CD14-positive monocyte (primary cell): ENCODE measurements around the gene SLC7A5. TPM values are rescaled to one million over a fixed set of nuclear protein-coding genes. Genes with fewer than 3 reads are reported as not detected.
"Not testable (repeated sequence)": the region's sequence is repeated elsewhere in the genome, so short reads cannot be mapped to it uniquely, and the experiment has no call there.

Experiments
- DNase-seq, 3 donors: peaks; one replicate each; pipeline ENCODE4 v3.0.0-alpha.2; 2011 to 2022
- H2AFZ ChIP-seq: 2 replicates; pipeline ENCODE4 v1.6.0; 2012; ENCODE audit warnings: mild to moderate bottlenecking, low read depth, low read length, inconsistent platforms; ENCODE audit not compliant: insufficient read depth, poor library complexity, severe bottlenecking
- H3K27ac ChIP-seq, 2 donors: 1 replicate in 1 of 2; 2 replicates in 1 of 2; pipeline ENCODE4 v1.5.1; 2012 to 2013; ENCODE audit warnings: low read length in 2 of 2, control low read depth in 1 of 2, inconsistent platforms in 1 of 2, low read depth in 1 of 2, mild to moderate bottlenecking in 1 of 2
- H3K27me3 ChIP-seq, 2 donors: one replicate each; pipeline versions ENCODE4 v1.6.0 to v1.6.1; 2011 to 2013; ENCODE audit warnings: low read length in 2 of 2; ENCODE audit not compliant: control insufficient read depth in 2 of 2, insufficient read depth in 2 of 2
- H3K36me3 ChIP-seq, 2 donors: replicated peaks in 1 of 2; 1 replicate in 1 of 2; 2 replicates in 1 of 2; pipeline versions ENCODE4 v1.5.1 to v1.6.1; 2012 to 2013; ENCODE audit warnings: low read length in 2 of 2, control low read depth in 1 of 2, inconsistent platforms in 1 of 2, mild to moderate bottlenecking in 1 of 2; ENCODE audit not compliant: insufficient read depth in 2 of 2, control insufficient read depth in 1 of 2
- H3K4me1 ChIP-seq, 2 donors: 1 replicate in 1 of 2; 2 replicates in 1 of 2; pipeline versions ENCODE4 v1.5.1 to v1.6.1; 2012 to 2013; ENCODE audit warnings: low read length in 2 of 2, control low read depth in 1 of 2, inconsistent platforms in 1 of 2, mild to moderate bottlenecking in 1 of 2, moderate library complexity in 1 of 2; ENCODE audit not compliant: insufficient read depth in 2 of 2, control insufficient read depth in 1 of 2
- H3K4me2 ChIP-seq: replicated peaks from 2 replicates; pipeline ENCODE3; 2012; ENCODE audit warnings: low read length, moderate library complexity, mild to moderate bottlenecking; ENCODE audit not compliant: poor library complexity, severe bottlenecking; ENCODE audit errors: extremely low read depth
- H3K4me3 ChIP-seq, 3 experiments: fragments of 200-600 bp in 1 of 3; sonication (generic) in 1 of 3; replicated peaks in 1 of 3; 1 replicate in 2 of 3; 2 replicates in 1 of 3; pipeline ENCODE4 v1.5.1; 2011 to 2013; ENCODE audit warnings: low read length in 3 of 3, mild to moderate bottlenecking in 3 of 3, control low read depth in 2 of 3, low read depth in 2 of 3, inconsistent platforms in 1 of 3, moderate library complexity in 1 of 3
- H3K79me2 ChIP-seq: 2 replicates; pipeline ENCODE4 v1.6.0; 2012; ENCODE audit warnings: mild to moderate bottlenecking, control low read depth, inconsistent platforms, low read length, moderate library complexity; ENCODE audit not compliant: insufficient read depth
- H3K9ac ChIP-seq: 2 replicates; pipeline ENCODE4 v1.6.0; 2017; ENCODE audit warnings: low read length, mild to moderate bottlenecking; ENCODE audit not compliant: insufficient read depth, poor library complexity, severe bottlenecking
- H3K9me3 ChIP-seq, 2 donors: replicated peaks in 1 of 2; 1 replicate in 1 of 2; 2 replicates in 1 of 2; pipeline versions ENCODE4 v1.5.1 to v1.6.1; 2012 to 2013; ENCODE audit warnings: low read length in 2 of 2, control low read depth in 1 of 2; ENCODE audit not compliant: control insufficient read depth in 1 of 2, insufficient read depth in 1 of 2
- H4K20me1 ChIP-seq: 2 replicates; pipeline ENCODE4 v1.6.0; 2012; ENCODE audit warnings: mild to moderate bottlenecking, low read length, control low read depth, moderate library complexity; ENCODE audit not compliant: insufficient read depth
- H3K27ac Mint-ChIP-seq, 7 donors: one replicate each; pipeline ENCODE4 v1.8.0; 2020; ENCODE audit warnings: mild to moderate bottlenecking in 7 of 7, mixed read lengths in 7 of 7, moderate library complexity in 6 of 7, inconsistent platforms in 2 of 7
- H3K27me3 Mint-ChIP-seq, 3 donors: one replicate each; pipeline ENCODE4 v1.8.0; 2021 to 2022; ENCODE audit warnings: low read depth in 3 of 3, mild to moderate bottlenecking in 3 of 3, mixed read lengths in 3 of 3, moderate library complexity in 3 of 3, inconsistent platforms in 1 of 3
- H3K36me3 Mint-ChIP-seq, 2 donors: one replicate each; pipeline ENCODE4 v1.8.0; 2020; ENCODE audit warnings: mixed read lengths in 2 of 2, inconsistent platforms in 1 of 2, mild to moderate bottlenecking in 1 of 2
- H3K4me1 Mint-ChIP-seq: one replicate; pipeline ENCODE4 v1.8.0; 2020; ENCODE audit warnings: mild to moderate bottlenecking, mixed read lengths
- H3K4me3 Mint-ChIP-seq, 2 donors: one replicate each; pipeline ENCODE4 v1.8.0; 2020; ENCODE audit warnings: mild to moderate bottlenecking in 2 of 2, mixed read lengths in 2 of 2, moderate library complexity in 1 of 2
- H3K9me3 Mint-ChIP-seq, 7 donors: one replicate each; pipeline ENCODE4 v1.8.0; 2020 to 2022; ENCODE audit warnings: mixed read lengths in 7 of 7, mild to moderate bottlenecking in 6 of 7, moderate library complexity in 6 of 7, inconsistent platforms in 2 of 7
- WGBS: methylation state at CpG from one replicate; pipeline ENCODE4 v1.1.5; 2013; ENCODE audit warnings: missing lambda C conversion rate; ENCODE audit not compliant: insufficient coverage; 5-methylcytosine and 5-hydroxymethylcytosine counted together
- intact Hi-C, 2 donors: fragments of 100-400 bp; cut with micrococcal nuclease; formaldehyde crosslinking; loops; one replicate each; pipeline versions ENCODE4 v1.15.0 to v1.15.1; 2023
- polyA plus RNA-seq, 3 donors: library from polyadenylated mRNA; depleted of rRNA in 1 of 3; unstranded in 2 of 3; stranded (reverse) in 1 of 3; fragments of 300-500 nt in 2 of 3; fragments of >200 nt in 1 of 3; fragmentation: Illumina TruSeq in 2 of 3; gene quantifications; 1 replicate in 2 of 3; 2 replicates in 1 of 3; pipeline ENCODE4 v1.2.3, GENCODE V29; 2012 to 2021
- TF ChIP-seq, protein P1 (sequence below): fragments of 200-600 bp; IDR thresholded peaks from one replicate; pipeline ENCODE4 v1.8.0; 2022; ENCODE audit warnings: antibody characterized with exemption, mild to moderate bottlenecking

SLC7A5 gene
- polyA plus RNA-seq, 3 donors: 0.40 to 5.8 (median 1.1) TPM

DNA sequence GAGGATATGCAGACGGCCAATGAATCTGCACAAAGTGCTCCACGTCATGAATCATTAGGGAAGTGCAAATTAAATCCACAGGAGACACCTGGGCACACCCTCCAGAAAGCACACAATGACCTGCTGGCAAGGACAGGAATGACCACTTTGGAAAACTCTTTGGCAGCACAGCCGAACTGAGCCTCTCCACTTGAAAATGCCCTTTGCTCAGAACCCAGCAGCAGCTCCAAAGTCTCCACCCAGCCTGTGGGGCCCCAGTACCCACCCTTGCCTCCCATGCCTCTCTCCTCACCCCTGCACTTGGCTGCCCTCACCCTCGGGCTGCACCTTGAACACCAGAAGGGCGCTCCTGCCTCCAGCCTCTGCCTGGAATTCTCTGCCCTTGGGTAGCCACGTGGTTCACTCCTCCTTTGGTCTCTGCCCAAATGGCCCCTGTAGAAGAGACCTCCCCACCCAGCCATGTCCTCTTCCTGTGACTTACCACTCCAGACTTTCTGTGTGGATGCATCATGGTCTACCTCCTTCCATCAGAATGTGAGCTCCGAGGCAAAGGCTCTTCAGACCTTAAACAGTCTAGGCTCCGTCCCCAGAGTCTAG lies 16.2 kb upstream of the SLC7A5 start:
- Mint-ChIP-seq H3K27ac (peak overlapping the region in 2 of 7 donors; percentile 57 to 67), H3K4me1 (peaks cover 17% of the 10 kb centered on the region), H3K27me3 (peaks cover 14 to 33% (median 32%) of the 10 kb centered on the region in 3 donors), H3K9me3 (peaks cover 6 to 24% (median 10%) of the 10 kb centered on the region in 7 donors)
- H3K79me2 ChIP-seq, H2AFZ ChIP-seq, intact Hi-C loops, H3K4me2 ChIP-seq, H4K20me1 ChIP-seq, H3K36me3 ChIP-seq, H3K36me3 Mint-ChIP-seq, H3K27ac ChIP-seq, H3K9ac ChIP-seq, H3K4me3 Mint-ChIP-seq, DNase-seq, H3K4me3 ChIP-seq: not testable (repeated sequence)
- peaks cover 0 to 15% of the 10 kb centered on the region in 2 donors for H3K27me3 ChIP-seq
- peaks cover 0 to 16% of the 10 kb centered on the region in 2 donors for H3K9me3 ChIP-seq
- H3K4me1 ChIP-seq: peaks cover 15% of the 10 kb centered on the region in 2 donors
- WGBS: 85% methylated on average over 4 of the region's 8 CpGs

DNA sequence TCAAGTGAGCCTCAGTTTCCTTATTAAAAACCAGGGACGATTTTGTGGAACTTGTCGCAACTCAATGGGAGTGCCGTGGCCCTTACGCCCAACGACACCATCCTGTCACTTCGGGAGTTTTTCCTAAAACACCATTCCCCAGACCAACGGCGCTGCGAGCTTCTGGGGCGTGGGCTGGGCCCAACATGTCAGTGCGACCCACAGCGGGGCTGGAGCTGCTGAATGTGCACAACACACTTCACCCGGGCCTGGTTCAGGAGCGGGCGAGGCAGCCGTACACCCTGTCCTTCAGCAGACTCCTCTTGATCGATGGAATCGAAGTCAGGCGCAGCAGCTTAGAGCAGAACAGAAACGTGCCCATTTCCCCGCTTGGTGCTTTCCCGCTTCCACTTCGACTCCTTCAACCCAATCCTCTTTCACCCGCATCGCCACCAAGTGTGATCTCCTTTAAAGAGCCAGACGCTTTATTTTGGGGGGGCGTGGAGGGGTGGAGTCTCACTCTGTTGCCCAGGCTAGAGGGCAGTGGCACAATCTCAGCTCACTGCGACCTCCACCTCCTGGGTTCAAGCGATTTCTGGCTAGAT lies 13.2 kb upstream of the SLC7A5 start:
- no peaks in the 10 kb centered on the region for H3K36me3 Mint-ChIP-seq
- Histone ChIP-seq H3K27me3 (peaks cover 0 to 17% of the 10 kb centered on the region in 2 donors), H3K4me2 (no peak overlapping the region), H3K27ac (no peak overlapping the region), H2AFZ (no peak overlapping the region), H3K79me2 (no peaks in the 10 kb centered on the region), H3K9me3 (no peaks in the 10 kb centered on the region), H3K4me3 (no peak overlapping the region), H3K36me3 (no peaks in the 10 kb centered on the region), H4K20me1 (no peaks in the 10 kb centered on the region), H3K4me1 (peaks cover 6 to 7% of the 10 kb centered on the region in 2 donors), H3K9ac (no peak overlapping the region)
- H3K27me3 Mint-ChIP-seq: peaks cover 19 to 43% (median 40%) of the 10 kb centered on the region in 3 donors
- H3K9me3 Mint-ChIP-seq: peaks cover 0 to 19% (median 7%) of the 10 kb centered on the region in 7 donors
- TF ChIP-seq, protein P1, sequence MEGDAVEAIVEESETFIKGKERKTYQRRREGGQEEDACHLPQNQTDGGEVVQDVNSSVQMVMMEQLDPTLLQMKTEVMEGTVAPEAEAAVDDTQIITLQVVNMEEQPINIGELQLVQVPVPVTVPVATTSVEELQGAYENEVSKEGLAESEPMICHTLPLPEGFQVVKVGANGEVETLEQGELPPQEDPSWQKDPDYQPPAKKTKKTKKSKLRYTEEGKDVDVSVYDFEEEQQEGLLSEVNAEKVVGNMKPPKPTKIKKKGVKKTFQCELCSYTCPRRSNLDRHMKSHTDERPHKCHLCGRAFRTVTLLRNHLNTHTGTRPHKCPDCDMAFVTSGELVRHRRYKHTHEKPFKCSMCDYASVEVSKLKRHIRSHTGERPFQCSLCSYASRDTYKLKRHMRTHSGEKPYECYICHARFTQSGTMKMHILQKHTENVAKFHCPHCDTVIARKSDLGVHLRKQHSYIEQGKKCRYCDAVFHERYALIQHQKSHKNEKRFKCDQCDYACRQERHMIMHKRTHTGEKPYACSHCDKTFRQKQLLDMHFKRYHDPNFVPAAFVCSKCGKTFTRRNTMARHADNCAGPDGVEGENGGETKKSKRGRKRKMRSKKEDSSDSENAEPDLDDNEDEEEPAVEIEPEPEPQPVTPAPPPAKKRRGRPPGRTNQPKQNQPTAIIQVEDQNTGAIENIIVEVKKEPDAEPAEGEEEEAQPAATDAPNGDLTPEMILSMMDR: no peak
- DNase-seq: no peak
- no peak overlapping the region for H3K27ac Mint-ChIP-seq
- WGBS: 92% methylated on average over 24 of the region's 29 CpGs
- intact Hi-C loops: no loop called here
- peaks cover 9% of the 10 kb centered on the region for H3K4me1 Mint-ChIP-seq
- no peak overlapping the region for H3K4me3 Mint-ChIP-seq
